ENCODE data around the gene GLT8D2.

GLT8D2 gene

GRCh38 chr12:103978384-103978982, 71.5 kb downstream of the GLT8D2 start:
- Histone ChIP-seq H3K27ac (ENCODE audit: low read depth, low read length) (no peak overlapping the region), H3K36me3 (ENCODE audit: control insufficient read depth, insufficient read depth, low read length) (peaks cover 9% of the 10 kb centered on the region), H3K4me1 (ENCODE audit: control insufficient read depth, insufficient read depth, low read length) (no peaks in the 10 kb centered on the region), H3K9ac (ENCODE audit: low read length) (no peak overlapping the region), H3K27me3 (ENCODE audit: control insufficient read depth, insufficient read depth, low read length) (no peaks in the 10 kb centered on the region), H3K4me3 (ENCODE audit: low read length) (no peak overlapping the region)

GRCh38 chr12:103975368-103975767, 74.6 kb downstream of the GLT8D2 start:
- H3K4me1 ChIP-seq (ENCODE audit: control insufficient read depth, insufficient read depth, low read length): no peaks in the 10 kb centered on the region
- H3K36me3 ChIP-seq (ENCODE audit: control insufficient read depth, insufficient read depth, low read length): peaks cover 4% of the 10 kb centered on the region
- H3K4me3 ChIP-seq (ENCODE audit: low read length): no peak overlapping the region
- H3K27me3 ChIP-seq (ENCODE audit: control insufficient read depth, insufficient read depth, low read length): no peaks in the 10 kb centered on the region
- H3K27ac ChIP-seq (ENCODE audit: low read depth, low read length): no peak overlapping the region
- no peak overlapping the region for H3K9ac ChIP-seq (ENCODE audit: low read length)

GRCh38 chr12:103973909-103974308, 76.1 kb downstream of the GLT8D2 start:
- peaks cover 2% of the 10 kb centered on the region for H3K36me3 ChIP-seq (ENCODE audit: control insufficient read depth, insufficient read depth, low read length)
- H3K4me3 ChIP-seq (ENCODE audit: low read length): no peak overlapping the region
- H3K4me1 ChIP-seq (ENCODE audit: control insufficient read depth, insufficient read depth, low read length): no peaks in the 10 kb centered on the region
- H3K27me3 ChIP-seq (ENCODE audit: control insufficient read depth, insufficient read depth, low read length): no peaks in the 10 kb centered on the region
- no peak overlapping the region for H3K27ac ChIP-seq (ENCODE audit: low read depth, low read length)
- H3K9ac ChIP-seq (ENCODE audit: low read length): no peak overlapping the region

- H3K9ac ChIP-seq (ENCODE audit: low read length): no peak overlapping the region
- H3K36me3 ChIP-seq (ENCODE audit: control insufficient read depth, insufficient read depth, low read length): peaks cover 2% of the 10 kb centered on the region
- no peak overlapping the region for H3K27ac ChIP-seq (ENCODE audit: low read depth, low read length)
- no peaks in the 10 kb centered on the region for H3K27me3 ChIP-seq (ENCODE audit: control insufficient read depth, insufficient read depth, low read length)
- H3K4me3 ChIP-seq (ENCODE audit: low read length): no peak overlapping the region
- H3K4me1 ChIP-seq (ENCODE audit: control insufficient read depth, insufficient read depth, low read length): peaks cover 16% of the 10 kb centered on the region
Measured at GRCh38 chr12:103969391-103969790, 80.6 kb downstream of the GLT8D2 start.

GRCh38 chr12:103966736-103967135, 83.3 kb downstream of the GLT8D2 start:
- peaks cover 2% of the 10 kb centered on the region for H3K36me3 ChIP-seq (ENCODE audit: control insufficient read depth, insufficient read depth, low read length)
- H3K27me3 ChIP-seq (ENCODE audit: control insufficient read depth, insufficient read depth, low read length): no peaks in the 10 kb centered on the region
- peak overlapping the region; percentile 93 for H3K27ac ChIP-seq (ENCODE audit: low read depth, low read length)
- peak overlapping the region; percentile 81 for H3K4me3 ChIP-seq (ENCODE audit: low read length)
- peak overlapping the region; percentile 19 for H3K9ac ChIP-seq (ENCODE audit: low read length)
- H3K4me1 ChIP-seq (ENCODE audit: control insufficient read depth, insufficient read depth, low read length): peaks cover 17% of the 10 kb centered on the region

GRCh38 chr12:103965590-103966504, 84.1 kb downstream of the GLT8D2 start, which contains the start of gene TDG:
Gene TDG, plus strand, starts transcription at chr12:103965872. Its CDS starts 166 bp downstream, at chr12:103966038.
- no peaks in the 10 kb centered on the region for H3K27me3 ChIP-seq (ENCODE audit: control insufficient read depth, insufficient read depth, low read length)
- H3K4me1 ChIP-seq (ENCODE audit: control insufficient read depth, insufficient read depth, low read length): peaks cover 17% of the 10 kb centered on the region
- peak within 1 kb of the TSS; percentile 86 for H3K4me3 ChIP-seq (ENCODE audit: low read length)
- peaks cover 2% of the 10 kb centered on the region for H3K36me3 ChIP-seq (ENCODE audit: control insufficient read depth, insufficient read depth, low read length)
- H3K9ac ChIP-seq (ENCODE audit: low read length): peak within 1 kb of the TSS; percentile 76
- peak within 1 kb of the TSS; percentile 95 for H3K27ac ChIP-seq (ENCODE audit: low read depth, low read length)

GRCh38 chr12:103965255-103965589, 84.8 kb downstream of the GLT8D2 start:
- H3K9ac ChIP-seq (ENCODE audit: low read length): peak overlapping the region; percentile 66
- H3K4me3 ChIP-seq (ENCODE audit: low read length): peak overlapping the region; percentile 86
- H3K27ac ChIP-seq (ENCODE audit: low read depth, low read length): peak overlapping the region; percentile 95
- no peaks in the 10 kb centered on the region for H3K27me3 ChIP-seq (ENCODE audit: control insufficient read depth, insufficient read depth, low read length)
- peaks cover 17% of the 10 kb centered on the region for H3K4me1 ChIP-seq (ENCODE audit: control insufficient read depth, insufficient read depth, low read length)
- H3K36me3 ChIP-seq (ENCODE audit: control insufficient read depth, insufficient read depth, low read length): peaks cover 2% of the 10 kb centered on the region

GRCh38 chr12:103964805-103965204, 85.2 kb downstream of the GLT8D2 start:
- H3K4me3 ChIP-seq (ENCODE audit: low read length): peak overlapping the region; percentile 86
- H3K36me3 ChIP-seq (ENCODE audit: control insufficient read depth, insufficient read depth, low read length): peaks cover 2% of the 10 kb centered on the region
- peaks cover 17% of the 10 kb centered on the region for H3K4me1 ChIP-seq (ENCODE audit: control insufficient read depth, insufficient read depth, low read length)
- H3K27ac ChIP-seq (ENCODE audit: low read depth, low read length): peak overlapping the region; percentile 95
- no peaks in the 10 kb centered on the region for H3K27me3 ChIP-seq (ENCODE audit: control insufficient read depth, insufficient read depth, low read length)
- peak overlapping the region; percentile 66 for H3K9ac ChIP-seq (ENCODE audit: low read length)

- Histone ChIP-seq H3K4me3 (ENCODE audit: low read length) (no peak overlapping the region), H3K36me3 (ENCODE audit: control insufficient read depth, insufficient read depth, low read length) (no peaks in the 10 kb centered on the region), H3K9ac (ENCODE audit: low read length) (no peak overlapping the region), H3K27ac (ENCODE audit: low read depth, low read length) (no peak overlapping the region), H3K4me1 (ENCODE audit: control insufficient read depth, insufficient read depth, low read length) (peaks cover 17% of the 10 kb centered on the region), H3K27me3 (ENCODE audit: control insufficient read depth, insufficient read depth, low read length) (no peaks in the 10 kb centered on the region)
Measured at GRCh38 chr12:103962493-103962892, 87.5 kb downstream of the GLT8D2 start.

GRCh38 chr12:103960616-103961227, 89.3 kb downstream of the GLT8D2 start:
- H3K9ac ChIP-seq (ENCODE audit: low read length): no peak overlapping the region

GRCh38 chr12:103958621-103959020, 91.4 kb downstream of the GLT8D2 start:
- no peak overlapping the region for H3K27ac ChIP-seq (ENCODE audit: low read depth, low read length)

More at GRCh38 chr12:103960616-103961227, 89.3 kb downstream of the GLT8D2 start:
- no peak overlapping the region for H3K27ac ChIP-seq (ENCODE audit: low read depth, low read length)
- H3K27me3 ChIP-seq (ENCODE audit: control insufficient read depth, insufficient read depth, low read length): no peaks in the 10 kb centered on the region
- H3K4me1 ChIP-seq (ENCODE audit: control insufficient read depth, insufficient read depth, low read length): peaks cover 17% of the 10 kb centered on the region
- H3K36me3 ChIP-seq (ENCODE audit: control insufficient read depth, insufficient read depth, low read length): no peaks in the 10 kb centered on the region
- H3K4me3 ChIP-seq (ENCODE audit: low read length): no peak overlapping the region

GRCh38 chr12:103957865-103958388, 92.1 kb downstream of the GLT8D2 start:
- no peaks in the 10 kb centered on the region for H3K27me3 ChIP-seq (ENCODE audit: control insufficient read depth, insufficient read depth, low read length)
- H3K27ac ChIP-seq (ENCODE audit: low read depth, low read length): peak overlapping the region; percentile 95
- H3K9ac ChIP-seq (ENCODE audit: low read length): no peak overlapping the region
- peaks cover 7% of the 10 kb centered on the region for H3K36me3 ChIP-seq (ENCODE audit: control insufficient read depth, insufficient read depth, low read length)
- peaks cover 8% of the 10 kb centered on the region for H3K4me1 ChIP-seq (ENCODE audit: control insufficient read depth, insufficient read depth, low read length)
- peak overlapping the region; percentile 94 for H3K4me3 ChIP-seq (ENCODE audit: low read length)

More at GRCh38 chr12:103958621-103959020, 91.4 kb downstream of the GLT8D2 start:
- H3K4me1 ChIP-seq (ENCODE audit: control insufficient read depth, insufficient read depth, low read length): peaks cover 8% of the 10 kb centered on the region
- H3K27me3 ChIP-seq (ENCODE audit: control insufficient read depth, insufficient read depth, low read length): no peaks in the 10 kb centered on the region
- peaks cover 2% of the 10 kb centered on the region for H3K36me3 ChIP-seq (ENCODE audit: control insufficient read depth, insufficient read depth, low read length)
- no peak overlapping the region for H3K4me3 ChIP-seq (ENCODE audit: low read length)
- no peak overlapping the region for H3K9ac ChIP-seq (ENCODE audit: low read length)
